ENCODE data around the gene ENDOG.
"Not testable (repeated sequence)": the region's sequence is repeated elsewhere in the genome, so short reads cannot be mapped to it uniquely, and the experiment has no call there.

The ENDOG gene

DNA sequence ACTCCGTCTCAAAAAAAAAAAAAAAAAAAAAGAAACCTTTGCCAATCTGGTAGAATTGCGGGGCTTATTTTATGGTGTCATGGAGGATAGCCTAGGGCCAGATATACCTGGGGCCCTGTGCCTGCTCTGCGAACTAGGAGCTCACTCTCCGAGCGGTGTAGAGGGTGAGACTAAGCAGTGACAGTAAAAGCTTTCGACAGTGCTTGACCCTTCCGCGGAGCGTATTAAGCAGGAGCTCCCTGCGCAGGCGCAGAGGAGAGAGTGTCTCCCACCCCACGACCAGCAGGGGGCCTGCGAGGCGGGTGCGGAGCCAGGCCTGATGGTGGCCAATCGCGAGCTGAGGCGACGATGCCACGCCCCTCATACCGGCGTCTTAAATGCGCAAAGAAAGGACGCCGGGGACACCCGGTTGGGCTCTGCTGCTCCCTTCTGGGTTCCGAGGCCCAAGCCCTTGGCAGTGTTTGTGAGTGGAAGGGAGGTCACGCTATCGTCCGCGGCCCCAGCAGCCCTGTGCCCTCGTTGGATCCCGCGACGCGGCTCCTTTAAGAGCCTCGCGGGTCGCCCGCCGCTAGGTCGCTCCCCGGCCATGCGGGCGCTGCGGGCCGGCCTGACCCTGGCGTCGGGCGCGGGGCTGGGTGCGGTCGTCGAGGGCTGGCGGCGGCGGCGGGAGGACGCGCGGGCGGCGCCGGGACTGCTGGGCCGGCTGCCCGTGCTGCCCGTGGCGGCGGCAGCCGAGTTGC lies at the start of gene ENDOG:
ENDOG (plus strand) TSS at position 402 of the 740 bp plus-strand sequence; CDS start at position 587, 185 bp downstream.
- in situ Hi-C loops (cut with MboI; ENCODE audit: low sequenced_read_pairs) = no loop called here

GRCh38 chr9:128768606-128769005 lies 49.7 kb upstream of the ENDOG start:
- in situ Hi-C loops (cut with MboI; ENCODE audit: low sequenced_read_pairs) = no loop called here

- in situ Hi-C loops (cut with MboI; ENCODE audit: low sequenced_read_pairs) = no loop called here
Observed at GRCh38 chr9:128770286-128771030, 47.8 kb upstream of the ENDOG start.

DNA sequence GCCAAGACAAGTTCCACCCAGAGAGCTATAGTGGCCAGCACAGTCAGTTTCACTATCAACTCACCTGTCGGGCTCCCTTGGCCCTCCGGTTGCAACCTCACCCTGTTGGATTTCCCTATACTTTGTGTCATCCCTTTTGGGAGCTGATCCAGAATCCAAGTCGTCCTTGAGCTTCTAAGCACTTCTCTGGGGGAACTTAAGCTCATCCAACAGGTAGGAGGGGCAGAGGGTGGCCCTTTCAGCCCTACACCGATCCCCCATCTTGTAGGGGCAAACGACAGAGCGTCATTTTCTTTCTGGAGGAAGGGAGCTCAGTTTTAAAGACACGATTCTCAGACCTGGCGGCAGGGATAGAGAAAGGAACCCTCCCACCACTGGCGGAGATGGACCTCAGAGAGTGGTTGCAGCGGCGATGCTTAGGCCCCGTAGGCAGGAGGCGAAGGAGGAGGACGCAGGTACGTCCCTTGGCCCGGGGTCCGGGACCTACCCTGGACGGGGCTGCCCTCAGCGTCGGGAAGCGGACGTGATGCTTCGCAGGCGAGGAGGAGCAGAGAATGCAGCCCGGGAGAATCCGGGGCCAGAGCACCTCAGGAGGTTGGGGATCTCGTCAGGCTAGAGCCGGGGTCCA lies 47.1 kb upstream of the ENDOG start:
- in situ Hi-C loops (cut with MboI; ENCODE audit: low sequenced_read_pairs) = no loop called here

GRCh38 chr9:128771745-128772519 lies 46.4 kb upstream of the ENDOG start, which contains the start of gene ZER1:
ZER1 (minus strand) TSS chr9:128771927; CDS start chr9:128755565, 16,362 bp downstream.
- in situ Hi-C loops (cut with MboI; ENCODE audit: low sequenced_read_pairs) = no loop called here

DNA sequence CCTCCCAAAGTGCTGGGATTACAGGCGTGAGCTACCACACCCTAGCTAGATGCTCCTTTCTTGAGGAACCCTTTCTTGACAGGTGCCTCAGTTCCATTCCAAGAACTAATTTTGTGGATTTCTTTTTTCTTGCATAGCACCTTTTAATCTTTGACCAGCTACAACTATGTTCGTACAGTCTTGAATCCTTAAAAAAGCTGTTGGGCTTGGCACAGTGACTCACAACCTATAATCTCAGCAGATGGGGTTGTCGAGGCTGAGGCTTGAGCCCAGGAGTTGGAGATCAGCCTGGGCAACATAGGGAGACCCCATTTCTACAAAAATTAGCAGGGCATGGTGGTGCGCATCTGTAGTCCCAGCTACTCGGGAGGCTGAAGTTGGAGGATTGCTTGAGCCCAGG lies 45.3 kb upstream of the ENDOG start:
- in situ Hi-C loops (cut with MboI; ENCODE audit: low sequenced_read_pairs) = no loop called here

DNA sequence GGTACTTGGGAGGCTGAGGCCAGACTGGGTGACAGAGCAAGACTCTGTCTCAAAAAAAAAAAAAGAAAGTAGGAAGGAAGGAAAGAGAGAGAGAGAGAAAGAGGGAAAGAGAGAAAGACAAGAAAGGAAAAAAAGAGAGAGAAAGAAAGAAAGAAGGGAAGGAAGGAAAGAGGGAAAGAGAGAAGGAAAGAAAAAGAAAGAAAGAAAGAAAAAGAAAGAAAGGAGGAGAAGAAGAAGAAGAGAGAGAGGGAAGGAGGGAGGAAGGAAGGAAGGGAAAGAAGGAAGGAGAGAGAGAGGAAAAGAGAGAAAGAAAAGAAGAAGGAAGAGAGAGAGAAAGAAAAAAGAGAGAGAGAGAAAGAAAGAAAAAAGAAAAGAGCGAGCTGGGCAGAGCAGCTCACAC lies 43.5 kb upstream of the ENDOG start:
- in situ Hi-C loops (cut with MboI; ENCODE audit: low sequenced_read_pairs) = no loop called here

DNA sequence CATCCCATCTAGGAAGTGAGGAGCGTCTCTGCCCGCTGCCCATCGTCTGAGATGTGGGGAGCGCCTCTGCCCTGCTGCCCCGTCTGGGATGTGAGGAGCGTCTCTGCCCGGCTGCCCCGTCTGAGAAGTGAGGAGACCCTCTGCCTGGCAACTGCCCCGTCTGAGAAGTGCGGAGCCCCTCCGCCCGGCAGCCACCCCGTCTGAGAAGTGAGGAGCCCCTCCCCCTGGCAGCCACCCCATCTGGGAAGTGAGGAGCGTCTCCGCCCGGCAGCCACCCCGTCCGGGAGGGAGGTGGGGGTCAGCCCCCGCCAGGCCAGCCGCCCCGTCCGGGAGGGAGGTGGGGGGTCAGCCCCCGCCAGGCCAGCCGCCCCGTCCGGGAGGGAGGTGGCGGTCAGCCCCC lies 38.2 kb upstream of the ENDOG start:
- in situ Hi-C loops (cut with MboI; ENCODE audit: low sequenced_read_pairs) = not testable (repeated sequence)

GRCh38 chr9:128781187-128782070 lies 36.9 kb upstream of the ENDOG start:
- in situ Hi-C loops (cut with MboI; ENCODE audit: low sequenced_read_pairs) = no loop called here

- in situ Hi-C loops (cut with MboI; ENCODE audit: low sequenced_read_pairs) = no loop called here
Observed at GRCh38 chr9:128782669-128783068, 35.6 kb upstream of the ENDOG start.

GRCh38 chr9:128785427-128785826 lies 32.9 kb upstream of the ENDOG start:
- in situ Hi-C loops (cut with MboI; ENCODE audit: low sequenced_read_pairs) = no loop called here

DNA sequence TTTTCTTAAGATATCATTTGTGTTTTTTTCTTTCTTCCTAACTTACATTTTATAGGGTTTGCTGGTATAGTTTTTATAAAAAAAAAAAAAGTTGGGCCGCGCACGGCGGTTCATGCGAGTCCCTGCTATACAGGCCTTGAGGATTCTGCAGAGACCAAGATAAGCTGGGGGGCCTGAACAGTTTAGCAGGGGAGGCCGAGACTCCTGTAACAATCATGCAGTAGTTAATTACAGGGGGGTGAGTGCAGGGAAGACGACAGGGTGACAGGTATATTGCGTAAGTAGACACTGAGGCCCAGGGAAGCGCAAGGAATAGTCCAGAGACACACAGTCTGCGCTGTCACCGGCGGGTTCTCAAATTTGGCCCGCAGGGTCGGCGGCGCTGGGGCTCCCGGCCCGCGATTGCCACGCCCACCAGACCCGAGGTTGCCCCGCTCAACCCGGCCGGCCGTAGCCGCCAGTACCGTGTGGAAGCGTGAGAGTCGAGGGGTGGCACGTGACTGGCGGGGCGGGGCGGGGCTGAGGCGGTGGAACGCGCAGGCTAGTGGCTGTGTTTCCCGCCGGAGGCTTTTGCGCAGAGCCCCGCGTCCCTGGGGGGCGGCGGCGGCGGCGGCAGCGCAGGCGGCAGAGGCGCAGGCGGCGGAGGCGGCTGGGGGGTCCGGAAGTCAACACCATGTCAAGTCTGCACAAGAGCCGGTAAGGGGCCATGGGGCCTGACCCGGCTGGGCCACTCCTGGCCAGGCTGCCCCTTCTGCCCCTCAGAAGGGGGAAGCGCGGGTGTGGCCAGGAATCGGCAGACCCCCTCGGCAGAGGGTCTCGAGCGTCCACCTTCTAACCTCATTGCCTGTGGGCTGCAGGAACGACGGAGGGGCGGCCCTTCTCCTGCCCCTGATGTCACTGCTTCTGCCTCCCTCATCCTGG lies 31.4 kb upstream of the ENDOG start, which contains the start of gene TBC1D13:
TBC1D13 (plus strand) TSS at position 573 of the 921 bp plus-strand sequence; CDS start at position 674, 101 bp downstream.
- in situ Hi-C loops (cut with MboI; ENCODE audit: low sequenced_read_pairs) = no loop called here

DNA sequence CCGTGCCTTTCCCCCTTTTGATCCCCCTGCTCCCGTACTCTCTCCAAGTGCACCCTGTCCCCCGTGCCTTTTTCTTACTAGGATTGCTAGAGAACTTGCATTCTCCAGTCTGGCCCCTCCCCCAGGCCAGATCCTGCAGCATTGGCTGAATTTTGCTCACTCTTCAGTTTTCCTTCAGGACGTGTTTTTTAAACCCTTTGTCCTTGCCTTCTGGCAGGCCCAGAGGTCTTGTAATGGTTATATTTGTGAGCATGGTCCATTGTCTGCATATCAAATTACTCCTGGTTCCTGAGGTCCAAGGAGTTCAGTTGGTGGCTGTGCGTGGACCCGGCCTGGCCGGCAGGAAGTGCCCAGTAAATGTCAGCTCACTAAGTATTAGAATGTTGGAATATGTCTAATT lies 30.6 kb upstream of the ENDOG start:
- in situ Hi-C loops (cut with MboI; ENCODE audit: low sequenced_read_pairs) = no loop called here

DNA sequence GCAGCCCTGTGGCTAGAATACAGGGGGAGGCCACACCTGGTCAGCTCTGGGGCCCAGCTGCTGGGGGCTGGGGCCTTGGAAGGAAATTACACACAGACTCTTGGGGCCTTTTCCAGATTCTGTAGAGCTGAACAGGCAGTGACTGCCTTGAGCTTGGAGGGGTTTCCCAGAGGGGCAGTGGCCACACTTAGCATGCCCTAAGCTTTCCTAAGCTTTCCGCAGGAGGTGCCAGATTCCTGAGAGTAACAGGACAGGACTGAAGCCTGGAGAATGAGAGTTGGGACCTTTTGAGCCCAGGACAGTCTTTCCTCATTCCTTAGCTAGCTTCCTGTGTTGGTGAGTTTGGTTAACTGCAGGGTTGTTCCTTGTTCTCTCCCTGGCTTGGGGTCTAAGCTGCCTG lies 29.9 kb upstream of the ENDOG start:
- in situ Hi-C loops (cut with MboI; ENCODE audit: low sequenced_read_pairs) = no loop called here

GRCh38 chr9:128790536-128790935 lies 27.8 kb upstream of the ENDOG start:
- in situ Hi-C loops (cut with MboI; ENCODE audit: low sequenced_read_pairs) = no loop called here

DNA sequence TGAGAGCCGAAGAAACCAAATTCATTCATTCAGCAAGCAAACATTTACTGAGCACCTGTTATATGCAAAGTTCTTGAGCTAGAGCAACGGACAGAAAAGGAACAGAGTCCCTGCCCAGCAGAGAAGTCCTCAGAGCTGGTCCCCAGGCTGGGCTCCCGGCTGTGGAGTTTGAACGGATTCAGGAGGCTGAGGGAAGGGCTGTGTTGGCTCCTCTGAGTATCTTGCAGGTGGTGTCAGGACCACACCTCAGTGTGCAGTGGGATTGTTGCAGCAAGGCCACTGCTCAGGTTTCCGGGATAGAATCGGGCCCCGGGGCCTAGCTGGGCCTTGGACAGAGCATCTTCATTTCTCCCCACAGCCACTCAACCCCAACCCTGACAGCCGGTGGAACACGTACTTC lies 26.2 kb upstream of the ENDOG start:
- in situ Hi-C loops (cut with MboI; ENCODE audit: low sequenced_read_pairs) = no loop called here

GRCh38 chr9:128792978-128793686 lies 25.2 kb upstream of the ENDOG start:
- in situ Hi-C loops (cut with MboI; ENCODE audit: low sequenced_read_pairs) = no loop called here

GRCh38 chr9:128794961-128795360 lies 23.3 kb upstream of the ENDOG start:
- in situ Hi-C loops (cut with MboI; ENCODE audit: low sequenced_read_pairs) = not testable (repeated sequence)
